MM.1S (cell line): ENCODE data around the gene WDR6.

Experiments
- DNase-seq: peaks from one replicate; pipeline ENCODE4 v3.0.0-alpha.2; 2015
- H2AFZ ChIP-seq: fragments of 300-600 bp; sonication (generic); 2 replicates; pipeline ENCODE4 v1.6.0; 2016; ENCODE audit warnings: antibody characterized with exemption, low read length
- H3F3A ChIP-seq: fragments of 300-600 bp; sonication (generic); 2 replicates; pipeline ENCODE4 v1.6.1; 2016; ENCODE audit warnings: mild to moderate bottlenecking, antibody characterized with exemption, low read length, moderate library complexity, mixed read lengths; ENCODE audit not compliant: insufficient read depth
- H3K27ac ChIP-seq: fragments of 300-600 bp; sonication (generic); 2 replicates; pipeline ENCODE4 v1.5.1; 2016; ENCODE audit warnings: mild to moderate bottlenecking, low read length
- H3K27me3 ChIP-seq: fragments of 300-600 bp; sonication (generic); replicated peaks from 2 replicates; pipeline ENCODE4 v1.6.0; 2016; ENCODE audit warnings: low read length; ENCODE audit not compliant: insufficient read depth
- H3K36me3 ChIP-seq: fragments of 300-600 bp; sonication (generic); replicated peaks from 2 replicates; pipeline ENCODE4 v1.6.1; 2016; ENCODE audit warnings: mild to moderate bottlenecking, low read length, mixed read lengths; ENCODE audit not compliant: insufficient read depth
- H3K4me1 ChIP-seq: fragments of 300-600 bp; sonication (generic); 2 replicates; pipeline ENCODE4 v1.6.1; 2016; ENCODE audit warnings: low read length, mixed read lengths
- H3K4me2 ChIP-seq: fragments of 300-600 bp; sonication (generic); 2 replicates; pipeline ENCODE4 v1.6.0; 2016; ENCODE audit warnings: low read depth, low read length
- H3K4me3 ChIP-seq: fragments of 300-600 bp; sonication (generic); 2 replicates; pipeline ENCODE4 v1.5.1; 2016; ENCODE audit warnings: low read length, mixed read lengths
- H3K79me2 ChIP-seq: fragments of 300-600 bp; sonication (generic); 2 replicates; pipeline ENCODE4 v1.6.1; 2016; ENCODE audit warnings: mixed run types, low read length, mixed read lengths
- H3K9ac ChIP-seq: fragments of 300-600 bp; sonication (generic); 2 replicates; pipeline ENCODE4 v1.6.1; 2016; ENCODE audit warnings: low read length, mixed read lengths
- H3K9me2 ChIP-seq: fragments of 300-600 bp; sonication (generic); replicated peaks from 2 replicates; pipeline ENCODE4 v1.6.1; 2016; ENCODE audit warnings: mild to moderate bottlenecking, low read length, mixed read lengths; ENCODE audit not compliant: insufficient read depth
- H3K9me3 ChIP-seq: fragments of 300-600 bp; sonication (generic); replicated peaks from 2 replicates; pipeline ENCODE4 v1.6.1; 2016; ENCODE audit warnings: mild to moderate bottlenecking, low read length, mixed read lengths; ENCODE audit not compliant: insufficient read depth
- H4K20me1 ChIP-seq: fragments of 300-600 bp; sonication (generic); 2 replicates; pipeline ENCODE4 v1.6.1; 2016; ENCODE audit warnings: mild to moderate bottlenecking, low read length, moderate library complexity, mixed read lengths; ENCODE audit not compliant: insufficient read depth
- EZH2 ChIP-seq: fragments of 300-600 bp; sonication (generic); optimal IDR thresholded peaks from 2 replicates; pipeline ENCODE3; 2017; ENCODE audit warnings: low read depth, mild to moderate bottlenecking, antibody characterized with exemption, low read length, mixed read lengths
- EZH2phosphoT487 ChIP-seq: fragments of 300-600 bp; sonication (generic); IDR thresholded peaks from 2 replicates; pipeline ENCODE4 v1.6.1; 2018; ENCODE audit warnings: antibody characterized with exemption, low read length
- TF ChIP-seq, protein P1 (sequence below): fragments of 300-600 bp; sonication (generic); IDR thresholded peaks from 2 replicates; pipeline ENCODE4 v1.5.1; 2016; ENCODE audit warnings: antibody characterized with exemption, low read length, mixed read lengths

The WDR6 gene, protein sequence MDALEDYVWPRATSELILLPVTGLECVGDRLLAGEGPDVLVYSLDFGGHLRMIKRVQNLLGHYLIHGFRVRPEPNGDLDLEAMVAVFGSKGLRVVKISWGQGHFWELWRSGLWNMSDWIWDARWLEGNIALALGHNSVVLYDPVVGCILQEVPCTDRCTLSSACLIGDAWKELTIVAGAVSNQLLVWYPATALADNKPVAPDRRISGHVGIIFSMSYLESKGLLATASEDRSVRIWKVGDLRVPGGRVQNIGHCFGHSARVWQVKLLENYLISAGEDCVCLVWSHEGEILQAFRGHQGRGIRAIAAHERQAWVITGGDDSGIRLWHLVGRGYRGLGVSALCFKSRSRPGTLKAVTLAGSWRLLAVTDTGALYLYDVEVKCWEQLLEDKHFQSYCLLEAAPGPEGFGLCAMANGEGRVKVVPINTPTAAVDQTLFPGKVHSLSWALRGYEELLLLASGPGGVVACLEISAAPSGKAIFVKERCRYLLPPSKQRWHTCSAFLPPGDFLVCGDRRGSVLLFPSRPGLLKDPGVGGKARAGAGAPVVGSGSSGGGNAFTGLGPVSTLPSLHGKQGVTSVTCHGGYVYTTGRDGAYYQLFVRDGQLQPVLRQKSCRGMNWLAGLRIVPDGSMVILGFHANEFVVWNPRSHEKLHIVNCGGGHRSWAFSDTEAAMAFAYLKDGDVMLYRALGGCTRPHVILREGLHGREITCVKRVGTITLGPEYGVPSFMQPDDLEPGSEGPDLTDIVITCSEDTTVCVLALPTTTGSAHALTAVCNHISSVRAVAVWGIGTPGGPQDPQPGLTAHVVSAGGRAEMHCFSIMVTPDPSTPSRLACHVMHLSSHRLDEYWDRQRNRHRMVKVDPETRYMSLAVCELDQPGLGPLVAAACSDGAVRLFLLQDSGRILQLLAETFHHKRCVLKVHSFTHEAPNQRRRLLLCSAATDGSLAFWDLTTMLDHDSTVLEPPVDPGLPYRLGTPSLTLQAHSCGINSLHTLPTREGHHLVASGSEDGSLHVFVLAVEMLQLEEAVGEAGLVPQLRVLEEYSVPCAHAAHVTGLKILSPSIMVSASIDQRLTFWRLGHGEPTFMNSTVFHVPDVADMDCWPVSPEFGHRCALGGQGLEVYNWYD

DNA sequence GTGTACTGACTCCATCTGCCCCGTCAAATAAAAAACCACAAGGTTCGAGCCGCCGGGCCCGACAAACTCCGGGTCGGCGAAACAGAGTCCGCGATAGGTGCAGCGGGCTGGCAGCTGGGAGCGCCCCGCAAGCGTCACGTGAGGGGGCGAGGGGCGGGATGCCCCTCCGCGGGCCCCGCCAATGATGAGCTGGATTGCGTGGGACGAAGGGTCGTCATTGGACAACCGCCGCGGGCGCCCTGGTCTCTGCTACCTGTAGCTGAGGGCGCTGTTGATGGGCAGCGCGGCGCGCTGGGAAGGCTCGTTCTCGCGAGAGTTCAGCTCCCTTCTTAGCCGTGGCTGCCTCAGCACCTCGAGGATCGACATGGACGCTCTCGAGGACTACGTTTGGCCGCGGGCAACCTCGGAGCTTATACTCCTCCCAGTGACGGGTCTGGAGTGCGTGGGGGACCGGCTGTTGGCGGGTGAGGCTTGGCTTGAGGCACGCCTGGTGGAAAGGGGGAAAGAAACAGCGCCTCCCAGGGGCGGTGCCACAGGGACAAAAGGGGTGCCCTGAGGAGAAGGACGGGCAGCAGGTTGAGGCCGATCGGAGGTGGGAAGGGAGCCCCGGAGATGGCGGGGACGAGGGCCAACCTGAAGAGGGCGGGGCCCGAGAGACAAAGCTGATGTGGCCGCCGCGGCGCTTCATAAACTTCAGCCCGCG, at the start of gene WDR6:
Gene WDR6 (plus strand): TSS at position 324 of the 703 bp plus-strand sequence. CDS start 41 bp downstream, at position 365.
- Histone ChIP-seq H3K4me1 (peaks cover 3% of the 10 kb centered on the region; the same call in 1 of the 2 replicates), H3K9me2 (no peaks in the 10 kb centered on the region), H3K79me2 (peaks cover 53% of the 10 kb centered on the region), H3K4me3 (peak within 1 kb of the TSS; percentile 87), H3K27me3 (no peaks in the 10 kb centered on the region), H3F3A (peaks cover 4% of the 10 kb centered on the region; the same call in 1 of the 2 replicates), H3K9ac (peak within 1 kb of the TSS; percentile 97), H3K4me2 (peak within 1 kb of the TSS; percentile 96), H4K20me1 (no peaks in the 10 kb centered on the region), H2AFZ (peak within 1 kb of the TSS; percentile 62), H3K9me3 (no peaks in the 10 kb centered on the region), H3K36me3 (no peaks in the 10 kb centered on the region), H3K27ac (peak within 1 kb of the TSS; percentile 82)
- peak; percentile 98 for DNase-seq
- TF ChIP-seq EZH2, result no peak
- TF ChIP-seq, protein P1, sequence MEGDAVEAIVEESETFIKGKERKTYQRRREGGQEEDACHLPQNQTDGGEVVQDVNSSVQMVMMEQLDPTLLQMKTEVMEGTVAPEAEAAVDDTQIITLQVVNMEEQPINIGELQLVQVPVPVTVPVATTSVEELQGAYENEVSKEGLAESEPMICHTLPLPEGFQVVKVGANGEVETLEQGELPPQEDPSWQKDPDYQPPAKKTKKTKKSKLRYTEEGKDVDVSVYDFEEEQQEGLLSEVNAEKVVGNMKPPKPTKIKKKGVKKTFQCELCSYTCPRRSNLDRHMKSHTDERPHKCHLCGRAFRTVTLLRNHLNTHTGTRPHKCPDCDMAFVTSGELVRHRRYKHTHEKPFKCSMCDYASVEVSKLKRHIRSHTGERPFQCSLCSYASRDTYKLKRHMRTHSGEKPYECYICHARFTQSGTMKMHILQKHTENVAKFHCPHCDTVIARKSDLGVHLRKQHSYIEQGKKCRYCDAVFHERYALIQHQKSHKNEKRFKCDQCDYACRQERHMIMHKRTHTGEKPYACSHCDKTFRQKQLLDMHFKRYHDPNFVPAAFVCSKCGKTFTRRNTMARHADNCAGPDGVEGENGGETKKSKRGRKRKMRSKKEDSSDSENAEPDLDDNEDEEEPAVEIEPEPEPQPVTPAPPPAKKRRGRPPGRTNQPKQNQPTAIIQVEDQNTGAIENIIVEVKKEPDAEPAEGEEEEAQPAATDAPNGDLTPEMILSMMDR, result peak; percentile 58

DNA sequence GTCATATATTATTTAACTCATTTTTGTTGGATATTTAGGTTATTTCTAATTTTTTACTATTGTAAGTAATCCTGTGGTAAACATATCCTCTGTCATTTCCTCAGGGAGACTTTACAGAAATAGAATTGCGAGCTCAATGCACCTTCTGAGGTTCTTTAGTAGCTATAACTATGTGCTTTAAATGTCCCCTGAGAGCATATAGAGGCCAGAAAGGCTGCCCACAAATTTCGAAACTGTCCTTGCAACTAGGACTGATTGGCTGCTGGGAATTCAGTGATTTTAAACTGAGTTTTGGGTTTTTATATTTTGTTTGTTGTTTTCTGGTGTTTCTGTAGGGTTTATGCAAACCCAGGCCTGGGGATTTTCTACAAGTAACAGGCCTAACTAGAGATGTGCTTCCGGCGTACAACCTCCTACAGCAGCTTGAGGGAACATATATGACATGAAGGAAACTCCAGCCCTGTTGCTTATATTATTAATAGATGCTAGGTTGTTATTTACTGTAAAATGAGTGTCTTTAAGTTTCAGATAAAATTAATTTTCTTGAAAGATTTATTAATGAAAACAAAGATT, 46.3 kb upstream of the WDR6 start:
- Histone ChIP-seq H3K9me3 (no peaks in the 10 kb centered on the region), H3K9ac (no peak overlapping the region), H3K27ac (no peak overlapping the region), H4K20me1 (0 out of 2 replicates have a peak, but pooled peaks cover under 1% of the 10 kb centered on the region), H3K4me2 (no peak overlapping the region), H3K4me3 (no peak overlapping the region), H3K4me1 (peaks cover under 1% of the 10 kb centered on the region; the same call in 1 of the 2 replicates), H3K79me2 (peaks cover 24% of the 10 kb centered on the region), H3K36me3 (no peaks in the 10 kb centered on the region; the same call in 1 of the 2 replicates), H3K27me3 (no peaks in the 10 kb centered on the region), H2AFZ (no peak overlapping the region), H3F3A (peaks cover 2% of the 10 kb centered on the region; the same call in 1 of the 2 replicates), H3K9me2 (no peaks in the 10 kb centered on the region)
- no peak for TF ChIP-seq EZH2phosphoT487
- no peak for TF ChIP-seq EZH2
- TF ChIP-seq, protein P1, result no peak
- DNase-seq, result no peak

DNA sequence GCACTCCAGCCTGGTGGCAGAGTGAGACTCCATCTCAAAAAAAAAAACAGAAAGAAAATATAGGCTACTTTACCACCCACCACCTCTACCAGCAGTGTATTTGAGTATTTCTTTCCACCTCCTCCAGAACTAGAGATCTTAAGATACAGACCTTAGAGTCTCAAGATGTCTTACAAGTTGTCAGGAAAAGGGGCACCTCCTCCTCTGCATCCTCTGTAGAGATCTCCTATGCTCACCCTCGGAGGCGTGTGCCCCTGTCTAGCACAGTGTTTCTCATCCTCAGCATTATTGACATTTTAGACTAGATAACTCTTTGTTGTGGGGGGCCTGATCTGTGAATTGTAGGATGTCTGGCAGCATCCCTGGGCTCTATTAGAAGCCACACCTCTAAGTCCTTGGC, 44.9 kb upstream of the WDR6 start:
- no peak for DNase-seq
- H3K4me2 ChIP-seq, result no peak overlapping the region
- H3K4me1 ChIP-seq, result peaks cover 9% of the 10 kb centered on the region; the same call in 1 of the 2 replicates
- H3F3A ChIP-seq, result peaks cover 5% of the 10 kb centered on the region; the same call in 1 of the 2 replicates
- no peak overlapping the region for H2AFZ ChIP-seq
- H3K9me3 ChIP-seq, result no peaks in the 10 kb centered on the region
- TF ChIP-seq EZH2phosphoT487 (no peak), EZH2 (no peak)
- TF ChIP-seq, protein P1, result no peak
- H3K27ac ChIP-seq, result no peak overlapping the region
- H3K79me2 ChIP-seq, result peaks cover 12% of the 10 kb centered on the region
- no peaks in the 10 kb centered on the region for H3K9me2 ChIP-seq
- no peak overlapping the region for H3K9ac ChIP-seq
- H4K20me1 ChIP-seq, result 0 out of 2 replicates have a peak, but pooled peaks cover 4% of the 10 kb centered on the region
- no peaks in the 10 kb centered on the region for H3K27me3 ChIP-seq
- H3K4me3 ChIP-seq, result no peak overlapping the region
- no peaks in the 10 kb centered on the region; the same call in 1 of the 2 replicates for H3K36me3 ChIP-seq
